Chondrocyte (in vitro differentiated cells): ENCODE results near the gene GUCY2C. TPM values are rescaled to one million over a fixed set of nuclear protein-coding genes. Genes with fewer than 3 reads are reported as not detected.

Experiments used
- DNase-seq: peaks from one replicate; pipeline ENCODE4 v3.0.0; 2021; ENCODE audit warnings: mixed read lengths, low spot score
- H3K27ac Mint-ChIP-seq: one replicate; pipeline ENCODE4 v1.8.0; 2021; ENCODE audit warnings: mild to moderate bottlenecking, moderate library complexity, mixed read lengths; ENCODE audit not compliant: unreplicated experiment
- H3K27me3 Mint-ChIP-seq: 2 replicates; pipeline ENCODE4 v1.8.0; 2021; ENCODE audit warnings: low read depth, mixed read lengths
- H3K36me3 Mint-ChIP-seq: 2 replicates; pipeline ENCODE4 v1.8.0; 2021; ENCODE audit warnings: low read depth, mixed read lengths
- H3K4me1 Mint-ChIP-seq: 2 replicates; pipeline ENCODE4 v1.8.0; 2021; ENCODE audit warnings: low read depth, mild to moderate bottlenecking, mixed read lengths
- H3K4me3 Mint-ChIP-seq: one replicate; pipeline ENCODE4 v1.8.0; 2021; ENCODE audit warnings: mild to moderate bottlenecking, moderate library complexity, mixed read lengths; ENCODE audit not compliant: unreplicated experiment
- H3K9me3 Mint-ChIP-seq: 2 replicates; pipeline ENCODE4 v1.8.0; 2021; ENCODE audit warnings: low read depth, mixed read lengths
- total RNA-seq: library from RNA; stranded (reverse); gene quantifications from 3 replicates; pipeline ENCODE4 v1.2.1, GENCODE V29; 2021
- TF ChIP-seq, protein P1 (sequence below): fragments of 200-600 bp; sonication (generic); IDR thresholded peaks from 2 replicates; pipeline ENCODE4 v1.5.0; 2021; ENCODE audit warnings: antibody characterized with exemption, mild to moderate bottlenecking, moderate library complexity

GUCY2C gene
- total RNA-seq, 1 donor from 2014 or later = not detected

DNA sequence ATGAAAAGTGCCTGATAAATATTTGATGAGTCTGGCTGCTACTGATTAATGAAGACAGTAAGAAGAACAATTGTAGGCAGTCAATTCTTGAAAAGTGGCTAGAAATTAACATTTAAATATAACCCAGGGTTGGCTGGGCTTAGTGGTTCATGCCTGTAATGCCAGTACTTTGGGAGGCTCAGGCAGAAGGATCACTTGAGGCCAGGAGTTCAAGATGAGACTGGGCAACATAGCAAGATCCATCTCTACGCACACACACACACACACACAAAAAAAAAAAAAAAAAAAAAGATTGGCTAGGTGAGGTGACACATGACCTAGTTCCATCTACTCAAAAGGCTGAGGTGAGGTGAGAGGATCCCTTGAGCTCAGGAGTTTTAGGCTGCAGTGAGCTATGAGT, 120.8 kb downstream of the GUCY2C start:
- TF ChIP-seq, protein P1, sequence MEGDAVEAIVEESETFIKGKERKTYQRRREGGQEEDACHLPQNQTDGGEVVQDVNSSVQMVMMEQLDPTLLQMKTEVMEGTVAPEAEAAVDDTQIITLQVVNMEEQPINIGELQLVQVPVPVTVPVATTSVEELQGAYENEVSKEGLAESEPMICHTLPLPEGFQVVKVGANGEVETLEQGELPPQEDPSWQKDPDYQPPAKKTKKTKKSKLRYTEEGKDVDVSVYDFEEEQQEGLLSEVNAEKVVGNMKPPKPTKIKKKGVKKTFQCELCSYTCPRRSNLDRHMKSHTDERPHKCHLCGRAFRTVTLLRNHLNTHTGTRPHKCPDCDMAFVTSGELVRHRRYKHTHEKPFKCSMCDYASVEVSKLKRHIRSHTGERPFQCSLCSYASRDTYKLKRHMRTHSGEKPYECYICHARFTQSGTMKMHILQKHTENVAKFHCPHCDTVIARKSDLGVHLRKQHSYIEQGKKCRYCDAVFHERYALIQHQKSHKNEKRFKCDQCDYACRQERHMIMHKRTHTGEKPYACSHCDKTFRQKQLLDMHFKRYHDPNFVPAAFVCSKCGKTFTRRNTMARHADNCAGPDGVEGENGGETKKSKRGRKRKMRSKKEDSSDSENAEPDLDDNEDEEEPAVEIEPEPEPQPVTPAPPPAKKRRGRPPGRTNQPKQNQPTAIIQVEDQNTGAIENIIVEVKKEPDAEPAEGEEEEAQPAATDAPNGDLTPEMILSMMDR = no peak
- H3K36me3 Mint-ChIP-seq = no peaks in the 10 kb centered on the region
- no peak overlapping the region for H3K27ac Mint-ChIP-seq
- no peaks in the 10 kb centered on the region for H3K27me3 Mint-ChIP-seq
- no peak for DNase-seq
- no peaks in the 10 kb centered on the region for H3K9me3 Mint-ChIP-seq
- H3K4me1 Mint-ChIP-seq = no peaks in the 10 kb centered on the region
- no peak overlapping the region for H3K4me3 Mint-ChIP-seq

DNA sequence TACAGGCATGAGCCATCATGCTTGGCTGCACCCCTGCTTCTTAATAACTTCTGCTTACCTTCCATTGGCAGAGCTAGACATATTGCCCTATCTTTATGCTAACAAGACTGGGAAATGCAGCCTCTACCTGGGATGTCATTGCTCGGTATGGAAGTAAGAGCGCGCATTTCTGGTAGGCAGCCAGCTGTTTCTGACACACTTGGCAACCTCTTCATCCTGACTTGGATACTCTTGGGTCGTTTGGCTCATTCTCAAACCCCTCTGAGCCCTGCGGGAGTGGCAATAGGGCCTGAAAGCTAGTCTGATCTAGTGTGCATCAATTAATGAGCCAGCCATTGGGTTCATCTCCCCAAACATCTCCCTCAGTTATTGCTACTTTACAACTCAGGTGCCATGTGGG, 123.3 kb downstream of the GUCY2C start:
- Mint-ChIP-seq H3K4me1 (peaks cover 3% of the 10 kb centered on the region), H3K36me3 (no peaks in the 10 kb centered on the region), H3K9me3 (no peaks in the 10 kb centered on the region), H3K27ac (no peak overlapping the region), H3K27me3 (peaks cover 2% of the 10 kb centered on the region), H3K4me3 (no peak overlapping the region)
- no peak for DNase-seq
- TF ChIP-seq, protein P1 = no peak

DNA sequence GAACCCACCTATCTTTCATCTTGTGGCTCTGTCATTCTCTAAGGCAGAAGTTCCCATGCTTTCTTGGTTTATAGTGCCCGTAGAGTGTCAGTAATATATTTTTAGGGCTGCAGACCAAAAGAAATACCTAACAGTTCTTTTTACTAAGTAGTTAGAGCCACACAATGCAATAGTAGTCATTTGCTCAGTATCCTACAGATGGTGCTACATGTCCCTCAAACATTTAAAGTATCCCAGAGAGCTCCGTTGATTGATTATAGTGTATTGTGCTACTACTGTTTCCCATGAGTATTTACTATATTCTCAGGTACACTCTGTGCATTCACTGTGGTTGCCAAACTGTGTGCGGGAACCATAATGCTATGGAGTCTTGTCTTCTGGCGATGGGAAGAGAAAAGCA, 124.0 kb downstream of the GUCY2C start:
- Mint-ChIP-seq H3K27me3 (peaks cover 3% of the 10 kb centered on the region), H3K36me3 (no peaks in the 10 kb centered on the region), H3K9me3 (no peaks in the 10 kb centered on the region), H3K4me3 (no peak overlapping the region), H3K4me1 (peaks cover 6% of the 10 kb centered on the region), H3K27ac (no peak overlapping the region)
- DNase-seq = no peak
- TF ChIP-seq, protein P1 = no peak

DNA sequence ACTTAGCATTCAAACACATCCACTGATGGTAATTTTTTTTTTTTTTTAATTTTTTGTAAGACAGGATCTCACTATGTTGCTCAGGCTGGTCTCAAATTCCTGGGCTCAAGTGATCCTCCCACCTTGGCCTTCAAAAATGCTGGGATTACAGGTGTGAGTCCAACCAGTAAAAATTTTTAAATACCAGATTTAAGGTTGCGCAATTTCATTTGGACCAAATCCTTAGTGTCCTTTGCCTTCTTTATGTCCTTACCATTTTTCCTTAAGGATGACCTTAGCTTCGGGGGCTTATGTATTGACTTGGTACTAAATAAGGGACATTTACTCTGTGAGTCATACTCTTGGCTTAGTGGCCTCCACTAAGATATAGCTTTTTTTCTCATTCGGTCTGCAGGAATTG, 124.6 kb downstream of the GUCY2C start:
- Mint-ChIP-seq H3K27ac (no peak overlapping the region), H3K4me3 (no peak overlapping the region), H3K9me3 (no peaks in the 10 kb centered on the region), H3K4me1 (peaks cover 11% of the 10 kb centered on the region), H3K36me3 (no peaks in the 10 kb centered on the region), H3K27me3 (peaks cover 3% of the 10 kb centered on the region)
- DNase-seq = no peak
- TF ChIP-seq, protein P1 = no peak

DNA sequence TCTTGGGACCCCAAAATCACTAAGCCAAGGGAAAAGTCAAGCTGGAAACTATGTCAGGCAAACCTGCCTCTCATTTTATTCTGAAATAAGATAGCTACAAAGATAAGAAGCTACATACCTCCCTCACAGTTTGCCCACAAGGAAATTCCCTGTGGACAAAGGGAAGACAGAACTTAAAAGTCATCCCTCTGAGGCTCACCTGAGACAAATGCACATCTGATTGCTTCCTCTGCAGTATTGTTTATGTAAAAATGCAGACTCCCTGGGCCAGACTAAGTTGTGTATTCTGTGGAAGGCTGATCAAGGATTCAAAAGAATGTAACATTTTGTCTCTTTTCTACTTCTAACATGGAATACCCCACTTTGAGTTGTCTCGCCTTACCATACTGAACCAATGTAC, 126.2 kb downstream of the GUCY2C start:
- Mint-ChIP-seq H3K4me3 (no peak overlapping the region), H3K27ac (no peak overlapping the region), H3K27me3 (peaks cover 6% of the 10 kb centered on the region), H3K9me3 (no peaks in the 10 kb centered on the region), H3K36me3 (no peaks in the 10 kb centered on the region), H3K4me1 (peaks cover 11% of the 10 kb centered on the region)
- DNase-seq = no peak
- TF ChIP-seq, protein P1 = no peak
